Measurements from ENCODE around the gene RUNX1. TPM values are rescaled to one million over a fixed set of nuclear protein-coding genes. Genes with fewer than 3 reads are reported as not detected.
A peak's percentile ranks its signal among the peaks of the same experiment; 100 is the strongest.
"Not testable (repeated sequence)": the region's sequence is repeated elsewhere in the genome, so short reads cannot be mapped to it uniquely, and the experiment has no call there.

The RUNX1 gene
- total and polyA plus RNA-seq, 2 donors (not counting 3 experiments of a cell fraction or from before 2014, with no cell fraction given), result 4.6 to 17.9 TPM

DNA sequence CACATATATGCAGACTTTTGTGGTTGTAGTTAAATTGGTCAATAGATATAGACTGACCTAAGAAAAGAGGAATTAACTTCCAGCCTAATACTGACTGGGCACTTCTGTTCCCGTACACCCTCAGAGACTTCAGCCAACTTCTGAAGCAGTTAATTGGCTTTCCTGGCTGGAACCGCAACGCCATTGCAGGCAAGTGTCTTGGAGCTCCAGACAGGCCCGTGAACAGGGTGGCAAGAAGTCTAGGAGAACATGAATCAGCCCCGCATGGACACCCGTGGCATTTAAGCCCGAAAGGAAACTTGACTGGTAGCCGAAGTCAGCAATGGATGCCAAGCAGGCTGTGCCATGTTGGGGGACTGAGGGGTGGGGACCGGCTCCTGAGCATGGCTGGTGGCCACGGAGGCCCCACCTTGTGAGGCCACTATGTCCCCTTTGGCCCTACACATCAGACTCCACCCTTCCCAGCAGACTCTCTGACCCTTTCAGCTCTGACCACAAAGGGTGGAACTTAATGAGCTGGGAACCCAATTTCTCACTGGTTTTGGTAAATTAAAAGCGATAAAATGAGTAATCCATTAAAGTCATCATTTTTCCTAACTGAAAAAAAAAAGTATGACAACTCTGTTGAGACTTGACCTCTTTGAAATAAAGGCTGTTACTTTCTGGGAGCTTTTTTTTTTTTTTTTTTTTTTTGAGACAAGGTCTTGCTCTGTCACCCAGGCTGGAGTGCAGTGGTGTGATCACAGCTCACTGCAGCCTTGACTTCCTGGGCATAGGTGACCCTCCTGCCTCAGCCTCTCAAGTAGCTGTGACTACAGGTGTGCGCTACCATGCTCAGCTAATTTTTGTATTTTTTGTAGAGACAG, 54.1 kb downstream of the RUNX1 start:
- ChIA-PET CTCF (interaction anchor here (0.6 to 0.7 kb wide), 2 partner anchors 52 to 62 kb away, joined by 3 read pairs; no protein-coding TSS in a partner anchor), POLR2A (no interaction called here)
- no peak overlapping the region for H3K27ac ChIP-seq (ENCODE audit: insufficient read depth, low read depth, low read length)
- BruUV-seq (replicated peaks), result no TSS peak
- H3K4me1 ChIP-seq (ENCODE audit: control insufficient read depth, extremely low read depth, insufficient read depth, low read length), result no peaks in the 10 kb centered on the region
- FAIRE-seq, result no peak
- H3K27me3 ChIP-seq (ENCODE audit: control insufficient read depth in 2 of 2, insufficient read depth in 2 of 2, low read length in 2 of 2), result peaks cover 5 to 8% of the 10 kb centered on the region in 2 experiments
- H3K4me2 ChIP-seq (ENCODE audit: insufficient read depth, low read length), result no peak overlapping the region
- DNase-seq (ENCODE audit: low read depth, low spot score), result no peak
- no peaks in the 10 kb centered on the region for H3K9me3 ChIP-seq (replicated peaks; ENCODE audit: control insufficient read depth, insufficient read depth, low read length)
- no peak overlapping the region for H3K4me3 ChIP-seq (replicated peaks in 1 of 3; ENCODE audit: insufficient read depth in 1 of 3, low read depth in 1 of 3, low read length in 3 of 3)
- H2AFZ ChIP-seq (ENCODE audit: low read depth, low read length), result no peak overlapping the region
- no peaks in the 10 kb centered on the region for H3K9me1 ChIP-seq (replicated peaks; ENCODE audit: control insufficient read depth, extremely low read depth, insufficient read depth, low read length)
- intact Hi-C loops (cut with micrococcal nuclease) (no loop called here), dilution Hi-C loops (cut with MboI; ENCODE audit: extremely low pct_ligation_motif_present, low sequenced_read_pairs) (no loop called here)
- TF ChIP-seq FOS (IDR thresholded peaks at IDR 0.05; ENCODE audit: borderline replicate concordance, insufficient read depth, low read length), result no peak
- no peak for TF ChIP-seq GATA2 (IDR thresholded peaks at IDR 0.05; ENCODE audit: insufficient read depth, insufficient read length, low read depth, low read length)
- TF ChIP-seq, protein P1, sequence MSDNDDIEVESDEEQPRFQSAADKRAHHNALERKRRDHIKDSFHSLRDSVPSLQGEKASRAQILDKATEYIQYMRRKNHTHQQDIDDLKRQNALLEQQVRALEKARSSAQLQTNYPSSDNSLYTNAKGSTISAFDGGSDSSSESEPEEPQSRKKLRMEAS (IDR thresholded peaks at IDR 0.05; ENCODE audit: insufficient read depth, insufficient read length), result no peak
- TF ChIP-seq MYC (IDR thresholded peaks at IDR 0.05; ENCODE audit: low read depth, low read length), result no peak
- TF ChIP-seq POLR2A (IDR thresholded peaks at IDR 0.05; ENCODE audit: low read depth, low read length), result no peak
- TF ChIP-seq JUN (IDR thresholded peaks at IDR 0.05; ENCODE audit: borderline replicate concordance, insufficient read depth, insufficient read length, low read depth), result no peak
- H3K79me2 ChIP-seq (ENCODE audit: control insufficient read depth, insufficient read depth, low read length), result no peaks in the 10 kb centered on the region
- H3K9ac ChIP-seq (replicated peaks; ENCODE audit: extremely low read depth, insufficient read depth, low read length), result no peak overlapping the region
- no peaks in the 10 kb centered on the region for H4K20me1 ChIP-seq (replicated peaks; ENCODE audit: control insufficient read depth, extremely low read depth, insufficient read depth, low read length)
- H3K36me3 ChIP-seq (ENCODE audit: control insufficient read depth in 2 of 2, extremely low read depth in 1 of 2, insufficient read depth in 2 of 2, low read length in 2 of 2), result no peaks in the 10 kb centered on the region

DNA sequence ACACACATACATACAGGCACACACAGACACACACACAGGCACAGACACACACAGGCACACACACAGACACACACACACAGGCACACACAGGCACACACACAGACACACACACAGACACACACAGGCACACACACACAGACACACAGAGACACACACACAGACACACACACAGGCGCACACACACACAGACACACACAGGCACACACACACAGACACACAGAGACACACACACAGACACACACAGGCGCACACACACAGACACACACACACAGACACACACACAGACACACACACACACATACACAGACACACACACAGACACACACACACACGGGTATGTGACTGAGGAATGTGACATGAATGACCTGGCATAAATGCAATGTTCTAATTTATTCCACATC, 55.6 kb downstream of the RUNX1 start:
- H3K4me1 ChIP-seq (ENCODE audit: control insufficient read depth, extremely low read depth, insufficient read depth, low read length); H3K4me3 ChIP-seq (replicated peaks in 1 of 3; ENCODE audit: insufficient read depth in 1 of 3, low read depth in 1 of 3, low read length in 3 of 3); BruUV-seq (replicated peaks); H3K9me1 ChIP-seq (replicated peaks; ENCODE audit: control insufficient read depth, extremely low read depth, insufficient read depth, low read length); DNase-seq (ENCODE audit: low read depth, low spot score); H3K36me3 ChIP-seq (ENCODE audit: control insufficient read depth in 2 of 2, extremely low read depth in 1 of 2, insufficient read depth in 2 of 2, low read length in 2 of 2); H3K4me2 ChIP-seq (ENCODE audit: insufficient read depth, low read length); H3K27ac ChIP-seq (ENCODE audit: insufficient read depth, low read depth, low read length); H3K9me3 ChIP-seq (replicated peaks; ENCODE audit: control insufficient read depth, insufficient read depth, low read length); H4K20me1 ChIP-seq (replicated peaks; ENCODE audit: control insufficient read depth, extremely low read depth, insufficient read depth, low read length); H3K9ac ChIP-seq (replicated peaks; ENCODE audit: extremely low read depth, insufficient read depth, low read length); H2AFZ ChIP-seq (ENCODE audit: low read depth, low read length); POLR2A ChIA-PET; intact Hi-C loops (cut with micrococcal nuclease); dilution Hi-C loops (cut with MboI; ENCODE audit: extremely low pct_ligation_motif_present, low sequenced_read_pairs); H3K79me2 ChIP-seq (ENCODE audit: control insufficient read depth, insufficient read depth, low read length): not testable (repeated sequence)
- CTCF ChIA-PET, result interaction anchor here (1.7 kb wide), 1 partner anchor 10 kb away, joined by 6 read pairs; no protein-coding TSS in a partner anchor
- peak; percentile 71 for FAIRE-seq
- peaks cover 11 to 14% of the 10 kb centered on the region in 2 experiments for H3K27me3 ChIP-seq (ENCODE audit: control insufficient read depth in 2 of 2, insufficient read depth in 2 of 2, low read length in 2 of 2)

Measured in endothelial cell of umbilical vein (primary cell).